IMR-90 (cell line): ENCODE data around the gene TVP23A. TPM values are rescaled to one million over a fixed set of nuclear protein-coding genes. Genes with fewer than 3 reads are reported as not detected.

Source experiments
- ATAC-seq: fragments of 200-7000 bp; cut with Tn5 transposase; 2 replicates; pipeline ENCODE4 v1.9.1; 2020; ENCODE audit warnings: low read depth, mild to moderate bottlenecking, moderate library complexity
- BruUV-seq: library from RNA; stranded (reverse); fragments of 400-500 nt; replicated peaks from 2 replicates; lab custom pipeline; 2021; lab: Mats Ljungman, UMichigan
- CTCF ChIA-PET: fragments of 300-600 bp; formaldehyde crosslinking; extraction: SDS; loops from one replicate; lab custom pipeline; 2021; ENCODE audit warnings: antibody characterized with exemption; lab: Yijun Ruan, JAX
- POLR2A ChIA-PET: fragments of 300-600 bp; sonication (Branson Sonifier 250); formaldehyde crosslinking; loops from one replicate; lab custom pipeline; 2022; ENCODE audit warnings: antibody characterized with exemption; ENCODE audit not compliant: unreplicated experiment; lab: Charles Lee
- DNase-seq: peaks from one replicate; pipeline ENCODE4 v3.0.0; 2013
- H2AFZ ChIP-seq: replicated peaks from 2 replicates; pipeline ENCODE3; 2013; ENCODE audit warnings: low read length, mild to moderate bottlenecking; ENCODE audit not compliant: poor library complexity
- H2AK5ac ChIP-seq: 2 replicates; pipeline ENCODE4 v1.6.1; 2013; ENCODE audit warnings: low read depth, low read length, inconsistent platforms
- H2AK9ac ChIP-seq: replicated peaks from 2 replicates; pipeline ENCODE3; 2013; ENCODE audit warnings: mild to moderate bottlenecking, low read depth, low read length, moderate library complexity; ENCODE audit not compliant: poor library complexity
- H2BK120ac ChIP-seq: 2 replicates; pipeline ENCODE4 v1.6.1; 2013; ENCODE audit warnings: low read depth, low read length, inconsistent platforms
- H2BK15ac ChIP-seq: 3 replicates; pipeline ENCODE4 v1.6.1; 2013; ENCODE audit warnings: low read depth, low read length, inconsistent platforms
- H2BK20ac ChIP-seq: 2 replicates; pipeline ENCODE4 v1.6.1; 2013; ENCODE audit warnings: low read depth, mild to moderate bottlenecking, inconsistent platforms, low read length, moderate library complexity
- H2BK5ac ChIP-seq: 2 replicates; pipeline ENCODE4 v1.6.1; 2013; ENCODE audit warnings: mild to moderate bottlenecking, low read depth, low read length, inconsistent platforms; ENCODE audit not compliant: poor library complexity, severe bottlenecking
- H3K14ac ChIP-seq: replicated peaks from 2 replicates; pipeline ENCODE4 v1.6.1; 2013; ENCODE audit warnings: low read depth, low read length, inconsistent platforms
- H3K18ac ChIP-seq: 2 replicates; pipeline ENCODE4 v1.6.1; 2013; ENCODE audit warnings: low read depth, low read length, control low read depth
- H3K23ac ChIP-seq: 2 replicates; pipeline ENCODE4 v1.6.1; 2013; ENCODE audit warnings: low read depth, low read length, inconsistent platforms
- H3K27ac ChIP-seq: 2 replicates; pipeline ENCODE4 v1.5.1; 2013; ENCODE audit warnings: mild to moderate bottlenecking, control low read depth, low read length; ENCODE audit not compliant: insufficient read depth
- H3K27me3 ChIP-seq: 2 replicates; pipeline ENCODE4 v1.6.1; 2013; ENCODE audit warnings: low read length; ENCODE audit not compliant: control insufficient read depth, insufficient read depth
- H3K36me3 ChIP-seq: 2 replicates; pipeline ENCODE4 v1.6.1; 2013; ENCODE audit warnings: low read length, mixed read lengths; ENCODE audit not compliant: control insufficient read depth, insufficient read depth
- H3K4ac ChIP-seq: 2 replicates; pipeline ENCODE4 v1.6.1; 2013; ENCODE audit warnings: low read depth, low read length, inconsistent platforms
- H3K4me1 ChIP-seq: 2 replicates; pipeline ENCODE4 v1.6.1; 2013; ENCODE audit warnings: low read length, mixed read lengths; ENCODE audit not compliant: control insufficient read depth, insufficient read depth
- H3K4me2 ChIP-seq: 2 replicates; pipeline ENCODE4 v1.6.1; 2013; ENCODE audit warnings: low read depth, mild to moderate bottlenecking, control low read depth, low read length, moderate library complexity
- H3K4me3 ChIP-seq: 2 replicates; pipeline ENCODE4 v1.5.1; 2013; ENCODE audit warnings: low read depth, mild to moderate bottlenecking, control low read depth, low read length, moderate library complexity; ENCODE audit not compliant: insufficient read depth
- H3K56ac ChIP-seq: 2 replicates; pipeline ENCODE4 v1.6.1; 2013; ENCODE audit warnings: low read length, inconsistent platforms; ENCODE audit not compliant: insufficient read depth; ENCODE audit errors: extremely low read depth
- H3K79me1 ChIP-seq, 2 experiments: 2 replicates each; pipeline ENCODE4 v1.6.1; 2013; ENCODE audit warnings: low read length in 2 of 2, inconsistent platforms in 1 of 2, low read depth in 1 of 2
- H3K9ac ChIP-seq: 2 replicates; pipeline ENCODE4 v1.6.1; 2013; ENCODE audit warnings: low read depth, low read length, control low read depth
- H3K9me1 ChIP-seq: 2 replicates; pipeline ENCODE4 v1.6.1; 2013; ENCODE audit warnings: low read length, inconsistent platforms; ENCODE audit not compliant: insufficient read depth
- H3K9me3 ChIP-seq: 2 replicates; pipeline ENCODE4 v1.6.1; 2013; ENCODE audit warnings: low read length; ENCODE audit not compliant: control insufficient read depth, insufficient read depth
- H4K20me1 ChIP-seq: 2 replicates; pipeline ENCODE4 v1.6.1; 2013; ENCODE audit warnings: low read length, inconsistent platforms; ENCODE audit not compliant: insufficient read depth
- H4K5ac ChIP-seq: 2 replicates; pipeline ENCODE4 v1.6.1; 2013; ENCODE audit warnings: mild to moderate bottlenecking, low read depth, low read length, control low read depth
- H4K8ac ChIP-seq, 2 experiments: 2 replicates each; pipeline ENCODE4 v1.6.1; 2013; ENCODE audit warnings: low read depth in 2 of 2, low read length in 2 of 2, control low read depth in 1 of 2, inconsistent platforms in 1 of 2
- H4K91ac ChIP-seq: 2 replicates; pipeline ENCODE4 v1.6.1; 2013; ENCODE audit warnings: low read depth, low read length, inconsistent platforms; ENCODE audit not compliant: insufficient read depth
- RCOR1 ChIP-seq: IDR thresholded peaks from 2 replicates; pipeline ENCODE4 v1.6.1; 2012; ENCODE audit warnings: mild to moderate bottlenecking, low read length, improper control_type of control experiment; ENCODE audit not compliant: insufficient replicate concordance
- WGBS, 2 experiments: methylation state at CpG; one replicate each; pipeline versions ENCODE4 v1.1.5 to v1.1.7; 2013; ENCODE audit warnings: missing lambda C conversion rate in 2 of 2; ENCODE audit not compliant: insufficient read length in 1 of 2; ENCODE audit errors: extremely low coverage in 2 of 2; 5-methylcytosine and 5-hydroxymethylcytosine counted together
- dilution Hi-C: fragments of 300-500 bp; cut with HindIII; formaldehyde crosslinking; loops from one replicate; pipeline ENCODE4 v1.14.3; 2018; ENCODE audit warnings: low sequenced_read_pairs; ENCODE audit not compliant: unreplicated experiment
- in situ Hi-C: fragments of 300-500 bp; cut with MboI; formaldehyde crosslinking; loops from 3 replicates; pipeline ENCODE4 v1.14.3; 2019; ENCODE audit warnings: low sequenced_read_pairs, inconsistent platforms, mixed read lengths
- intact Hi-C: fragments of 100-400 bp; cut with micrococcal nuclease; formaldehyde crosslinking; loops from 2 replicates; pipeline ENCODE4 v1.10.0; 2022
- polyA plus RNA-seq, 3 experiments: library from polyadenylated mRNA; depleted of rRNA; stranded (reverse); fragments of >200 nt; gene quantifications; 2 replicates each; pipeline ENCODE4 v1.2.3, GENCODE V29; 2012; ENCODE audit warnings: low replicate concordance in 1 of 3
- total RNA-seq: library from RNA; depleted of rRNA; stranded (reverse); fragments of >200 nt; gene quantifications from 2 replicates; pipeline ENCODE4 v1.2.3, GENCODE V29; 2012

TVP23A gene
- total and polyA plus RNA-seq, 2 of the 4 experiments (the other 2 are of a cell fraction) = not detected

- no peak overlapping the region for H3K4me3 ChIP-seq
- no peaks in the 10 kb centered on the region for H3K9me3 ChIP-seq
- no peak overlapping the region for H3K14ac ChIP-seq
- TF ChIP-seq RCOR1 = no peak
- POLR2A ChIA-PET = no interaction called here
- H2BK15ac ChIP-seq = no peak overlapping the region
- CTCF ChIA-PET = no interaction called here
- peaks cover 2% of the 10 kb centered on the region for H3K27me3 ChIP-seq
- ATAC-seq (no peak), DNase-seq (no peak)
- WGBS, 2 experiments = 60% methylated on average over 1 of the region's 6 CpGs; no CpG with 5 or more reads in 1 of the 2 experiments
- H3K4me2 ChIP-seq = no peak overlapping the region
- no peak overlapping the region for H2AFZ ChIP-seq
- no peak overlapping the region for H2AK5ac ChIP-seq
- no peaks in the 10 kb centered on the region for H3K9me1 ChIP-seq
- dilution Hi-C loops = no loop called here
- no peak overlapping the region for H2BK20ac ChIP-seq
- H3K36me3 ChIP-seq = no peaks in the 10 kb centered on the region
- H2BK120ac ChIP-seq = no peak overlapping the region
- no peak overlapping the region for H3K9ac ChIP-seq
- H2AK9ac ChIP-seq = no peak overlapping the region
- H4K20me1 ChIP-seq = no peaks in the 10 kb centered on the region
- no TSS peak for BruUV-seq
- H3K4me1 ChIP-seq = no peaks in the 10 kb centered on the region
- no peak overlapping the region for H4K5ac ChIP-seq
- in situ Hi-C loops = no loop called here
- no peak overlapping the region for H3K27ac ChIP-seq
- H3K4ac ChIP-seq = no peak overlapping the region
- H3K79me1 ChIP-seq = no peaks in the 10 kb centered on the region
- H2BK5ac ChIP-seq = peak overlapping the region; percentile 54
- no peak overlapping the region for H3K18ac ChIP-seq
- no peak overlapping the region for H3K23ac ChIP-seq
- intact Hi-C loops = no loop called here
- no peak overlapping the region for H3K56ac ChIP-seq
- no peak overlapping the region for H4K91ac ChIP-seq
- no peak overlapping the region for H4K8ac ChIP-seq
Measured at GRCh38 chr16:10859658-10860057, 41.1 kb upstream of the TVP23A start.
